HCT116 (cell line): Measurements from ENCODE around the gene RCAN2.

Source experiments
- EGR1 ChIP-seq: IDR thresholded peaks from 2 replicates; pipeline ENCODE4 v1.6.1; 2012; ENCODE audit warnings: low read depth
- EZH2 ChIP-seq: fragments of 200-600 bp; sonication (generic); IDR thresholded peaks from 2 replicates; pipeline ENCODE4 v1.6.1; 2017; ENCODE audit warnings: antibody characterized with exemption, mixed run types
- FOSL1 ChIP-seq: IDR thresholded peaks from 2 replicates; pipeline ENCODE4 v1.6.1; 2012; ENCODE audit warnings: low read depth
- POLR2A ChIP-seq: IDR thresholded peaks from 2 replicates; pipeline ENCODE4 v1.7.0; 2011; ENCODE audit warnings: borderline replicate concordance; ENCODE audit not compliant: insufficient read depth, insufficient read length; ENCODE audit errors: extremely low read depth
- POLR2AphosphoS5 ChIP-seq: IDR thresholded peaks from 2 replicates; pipeline ENCODE4 v1.6.1; 2011; ENCODE audit warnings: mild to moderate bottlenecking, low read depth, low read length, moderate library complexity
- RAD21 ChIP-seq: IDR thresholded peaks from 2 replicates; pipeline ENCODE4 v1.6.1; 2012; ENCODE audit warnings: low read depth, mild to moderate bottlenecking
- REST ChIP-seq: IDR thresholded peaks from 2 replicates; pipeline ENCODE4 v1.6.1; 2012; ENCODE audit warnings: low read depth
- SIN3A ChIP-seq: IDR thresholded peaks from 2 replicates; pipeline ENCODE4 v1.6.1; 2012; ENCODE audit warnings: low read depth
- SP1 ChIP-seq: IDR thresholded peaks from 2 replicates; pipeline ENCODE4 v1.6.1; 2012; ENCODE audit warnings: low read depth
- ZFX ChIP-seq: fragments of 450-650 bp; IDR thresholded peaks from 2 replicates; pipeline ENCODE4 v1.6.1; 2017
- ZNF274 ChIP-seq: fragments of 200-500 bp; sonication (Bioruptor generic); IDR thresholded peaks from 2 replicates; pipeline ENCODE4 v1.6.1; 2014; ENCODE audit warnings: mild to moderate bottlenecking, low read depth, low read length, inconsistent platforms
- TF ChIP-seq, protein P1 (sequence below), 3 experiments: fragments of 200-600 bp in 1 of 3; sonication (generic) in 1 of 3; IDR thresholded peaks in 2 of 3; conservative IDR thresholded peaks in 1 of 3; 2 replicates each; pipeline ENCODE4 v1.5.1; 2012 to 2017; ENCODE audit warnings: low read depth in 2 of 3, low read length in 2 of 3, antibody characterized with exemption in 1 of 3, borderline replicate concordance in 1 of 3, control low read depth in 1 of 3, mild to moderate bottlenecking in 1 of 3, mixed read lengths in 1 of 3, mixed run types in 1 of 3, moderate library complexity in 1 of 3; ENCODE audit not compliant: insufficient read depth in 1 of 3
- TF ChIP-seq, protein P2 (sequence below): IDR thresholded peaks from 2 replicates; pipeline ENCODE4 v1.6.1; 2012
- TF ChIP-seq, protein P3 (sequence below): IDR thresholded peaks from 2 replicates; pipeline ENCODE4 v1.6.1; 2011; ENCODE audit warnings: mild to moderate bottlenecking, low read length, moderate library complexity; ENCODE audit not compliant: insufficient replicate concordance; ENCODE audit errors: extremely low read depth

DNA sequence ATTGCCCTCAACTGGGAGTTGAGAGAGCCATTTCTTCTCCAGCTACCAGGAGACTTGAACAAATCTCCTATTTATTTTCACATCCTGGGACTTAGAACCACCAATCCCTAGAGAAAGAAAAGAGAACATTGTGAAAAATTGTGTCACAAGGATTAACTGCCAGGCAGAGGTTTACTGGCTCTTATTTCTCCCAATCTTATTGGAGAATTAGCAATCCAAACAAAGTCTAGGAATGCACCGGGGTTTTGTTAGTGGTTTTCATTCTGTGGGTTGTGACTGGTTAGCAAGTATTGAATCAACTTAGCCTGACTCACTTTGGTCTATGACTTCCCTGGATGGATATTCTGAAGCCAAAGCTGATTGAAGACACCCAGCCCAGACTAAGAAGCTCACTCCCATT is 299.3 kb downstream of the RCAN2 start:
- no peak for TF ChIP-seq ZNF274
- TF ChIP-seq, protein P1, sequence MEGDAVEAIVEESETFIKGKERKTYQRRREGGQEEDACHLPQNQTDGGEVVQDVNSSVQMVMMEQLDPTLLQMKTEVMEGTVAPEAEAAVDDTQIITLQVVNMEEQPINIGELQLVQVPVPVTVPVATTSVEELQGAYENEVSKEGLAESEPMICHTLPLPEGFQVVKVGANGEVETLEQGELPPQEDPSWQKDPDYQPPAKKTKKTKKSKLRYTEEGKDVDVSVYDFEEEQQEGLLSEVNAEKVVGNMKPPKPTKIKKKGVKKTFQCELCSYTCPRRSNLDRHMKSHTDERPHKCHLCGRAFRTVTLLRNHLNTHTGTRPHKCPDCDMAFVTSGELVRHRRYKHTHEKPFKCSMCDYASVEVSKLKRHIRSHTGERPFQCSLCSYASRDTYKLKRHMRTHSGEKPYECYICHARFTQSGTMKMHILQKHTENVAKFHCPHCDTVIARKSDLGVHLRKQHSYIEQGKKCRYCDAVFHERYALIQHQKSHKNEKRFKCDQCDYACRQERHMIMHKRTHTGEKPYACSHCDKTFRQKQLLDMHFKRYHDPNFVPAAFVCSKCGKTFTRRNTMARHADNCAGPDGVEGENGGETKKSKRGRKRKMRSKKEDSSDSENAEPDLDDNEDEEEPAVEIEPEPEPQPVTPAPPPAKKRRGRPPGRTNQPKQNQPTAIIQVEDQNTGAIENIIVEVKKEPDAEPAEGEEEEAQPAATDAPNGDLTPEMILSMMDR (IDR thresholded peaks at IDR 0.05 in 2 of 3, conservative IDR thresholded peaks at IDR 0.05 in 1 of 3; ENCODE audit: borderline replicate concordance in 1 of 3, insufficient read depth in 1 of 3, low read depth in 2 of 3, low read length in 2 of 3): no peak
- no peak for TF ChIP-seq SIN3A
- TF ChIP-seq, protein P2, sequence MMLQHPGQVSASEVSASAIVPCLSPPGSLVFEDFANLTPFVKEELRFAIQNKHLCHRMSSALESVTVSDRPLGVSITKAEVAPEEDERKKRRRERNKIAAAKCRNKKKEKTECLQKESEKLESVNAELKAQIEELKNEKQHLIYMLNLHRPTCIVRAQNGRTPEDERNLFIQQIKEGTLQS: no peak
- no peak for TF ChIP-seq REST
- TF ChIP-seq EZH2: no peak
- TF ChIP-seq SP1: no peak
- no peak for TF ChIP-seq RAD21
- no peak for TF ChIP-seq EGR1
- TF ChIP-seq ZFX: no peak
- TF ChIP-seq, protein P3, sequence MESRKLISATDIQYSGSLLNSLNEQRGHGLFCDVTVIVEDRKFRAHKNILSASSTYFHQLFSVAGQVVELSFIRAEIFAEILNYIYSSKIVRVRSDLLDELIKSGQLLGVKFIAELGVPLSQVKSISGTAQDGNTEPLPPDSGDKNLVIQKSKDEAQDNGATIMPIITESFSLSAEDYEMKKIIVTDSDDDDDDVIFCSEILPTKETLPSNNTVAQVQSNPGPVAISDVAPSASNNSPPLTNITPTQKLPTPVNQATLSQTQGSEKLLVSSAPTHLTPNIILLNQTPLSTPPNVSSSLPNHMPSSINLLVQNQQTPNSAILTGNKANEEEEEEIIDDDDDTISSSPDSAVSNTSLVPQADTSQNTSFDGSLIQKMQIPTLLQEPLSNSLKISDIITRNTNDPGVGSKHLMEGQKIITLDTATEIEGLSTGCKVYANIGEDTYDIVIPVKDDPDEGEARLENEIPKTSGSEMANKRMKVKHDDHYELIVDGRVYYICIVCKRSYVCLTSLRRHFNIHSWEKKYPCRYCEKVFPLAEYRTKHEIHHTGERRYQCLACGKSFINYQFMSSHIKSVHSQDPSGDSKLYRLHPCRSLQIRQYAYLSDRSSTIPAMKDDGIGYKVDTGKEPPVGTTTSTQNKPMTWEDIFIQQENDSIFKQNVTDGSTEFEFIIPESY: no peak
- TF ChIP-seq POLR2A: no peak
- TF ChIP-seq POLR2AphosphoS5: no peak
- TF ChIP-seq FOSL1: no peak
